MG63 (cell line): ENCODE results near the gene CTNND2. TPM values are rescaled to one million over a fixed set of nuclear protein-coding genes. Genes with fewer than 3 reads are reported as not detected.

ENCODE experiments used
- DNase-seq: peaks from one replicate; pipeline ENCODE4 v3.0.0-alpha.2; 2020
- H3K27me3 ChIP-seq: fragments of 250-450 bp; sonication (Bioruptor Pico); 2 replicates; pipeline ENCODE4 v1.5.1; 2020; ENCODE audit warnings: mild to moderate bottlenecking, moderate library complexity
- H3K36me3 ChIP-seq: fragments of 250-450 bp; sonication (Bioruptor Pico); 2 replicates; pipeline ENCODE4 v1.5.1; 2020; ENCODE audit warnings: mild to moderate bottlenecking, moderate library complexity
- H3K4me3 ChIP-seq: fragments of 250-450 bp; sonication (Bioruptor Pico); 2 replicates; pipeline ENCODE4 v1.5.1; 2020; ENCODE audit warnings: mild to moderate bottlenecking, moderate library complexity
- H3K9me3 ChIP-seq: fragments of 250-450 bp; sonication (Bioruptor Pico); 2 replicates; pipeline ENCODE4 v1.5.1; 2020; ENCODE audit warnings: mild to moderate bottlenecking, moderate library complexity
- total RNA-seq: library from RNA; depleted of rRNA; stranded (reverse); fragments of >200 nt; shearing (Covaris generic); gene quantifications from 2 replicates; pipeline ENCODE4 v1.2.3, GENCODE V29; 2014; ENCODE audit warnings: low replicate concordance

CTNND2 gene
- total RNA-seq, 1 experiment from 2014 or later: 0.13 TPM

DNA sequence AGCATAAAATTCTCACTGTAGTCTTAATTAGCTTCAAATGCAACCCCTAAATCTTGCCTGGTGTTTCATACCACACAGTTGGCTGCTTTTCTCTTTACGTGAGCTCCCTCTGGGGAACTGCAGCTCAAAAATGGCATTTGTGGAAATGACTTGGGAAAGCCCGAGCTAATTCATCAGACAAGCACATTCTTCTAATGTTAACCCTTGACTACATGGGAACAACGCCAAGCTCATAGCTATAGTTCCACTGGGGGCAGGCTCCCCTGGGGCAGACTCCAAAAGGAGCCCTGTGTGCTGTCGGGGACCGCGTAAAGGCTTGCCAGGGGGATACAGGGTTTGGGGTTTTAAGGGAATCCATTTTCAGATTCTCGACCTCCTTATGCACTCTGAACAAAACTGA is 841.8 kb downstream of the CTNND2 start:
- Histone ChIP-seq H3K9me3 (no peaks in the 10 kb centered on the region), H3K36me3 (no peaks in the 10 kb centered on the region), H3K4me3 (no peak overlapping the region), H3K27me3 (peaks cover 4% of the 10 kb centered on the region)
- no peak for DNase-seq

DNA sequence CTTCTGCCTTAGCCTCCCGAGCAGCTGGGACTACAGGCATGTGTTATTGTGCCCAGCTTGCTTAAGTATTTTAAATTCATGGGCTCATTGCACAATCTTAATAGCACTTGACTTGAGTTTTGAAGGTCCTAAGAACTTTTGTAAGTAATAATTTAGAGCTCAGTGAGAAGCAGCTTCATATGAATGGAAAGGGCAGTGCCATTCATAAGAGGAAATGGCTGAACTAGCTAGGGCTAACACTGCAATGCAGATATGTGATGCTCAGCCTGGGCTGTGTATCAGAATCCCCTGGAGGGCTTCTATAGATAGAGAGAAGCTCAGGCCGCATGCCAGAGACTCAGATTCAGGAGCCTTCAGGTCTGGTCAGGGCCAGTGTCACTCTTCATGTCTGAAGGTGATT is 847.7 kb downstream of the CTNND2 start:
- DNase-seq: no peak
- H3K9me3 ChIP-seq: no peaks in the 10 kb centered on the region
- no peaks in the 10 kb centered on the region for H3K36me3 ChIP-seq
- H3K27me3 ChIP-seq: peaks cover 9% of the 10 kb centered on the region
- no peak overlapping the region for H3K4me3 ChIP-seq

DNA sequence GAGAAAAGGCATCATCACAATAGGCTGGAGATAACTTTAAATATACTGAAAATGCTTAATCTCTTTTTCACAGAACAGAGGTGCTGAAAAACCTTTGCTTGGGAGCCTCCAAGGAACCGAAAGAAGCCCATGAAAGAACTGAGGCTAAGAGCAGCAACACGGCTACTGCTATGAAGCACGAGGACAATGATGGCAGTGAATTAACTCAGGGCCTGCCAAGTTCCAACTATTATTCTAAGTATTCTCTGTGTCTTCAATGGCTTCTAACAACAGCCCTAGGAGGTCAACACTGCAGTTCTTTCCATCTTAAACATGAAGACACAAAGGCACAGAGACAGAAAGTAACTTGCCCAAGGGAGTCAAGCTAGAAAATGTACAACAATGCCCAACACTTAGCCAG is 850.2 kb downstream of the CTNND2 start:
- H3K36me3 ChIP-seq: no peaks in the 10 kb centered on the region
- DNase-seq: no peak
- no peak overlapping the region for H3K4me3 ChIP-seq
- H3K27me3 ChIP-seq: peaks cover 5% of the 10 kb centered on the region
- H3K9me3 ChIP-seq: no peaks in the 10 kb centered on the region

DNA sequence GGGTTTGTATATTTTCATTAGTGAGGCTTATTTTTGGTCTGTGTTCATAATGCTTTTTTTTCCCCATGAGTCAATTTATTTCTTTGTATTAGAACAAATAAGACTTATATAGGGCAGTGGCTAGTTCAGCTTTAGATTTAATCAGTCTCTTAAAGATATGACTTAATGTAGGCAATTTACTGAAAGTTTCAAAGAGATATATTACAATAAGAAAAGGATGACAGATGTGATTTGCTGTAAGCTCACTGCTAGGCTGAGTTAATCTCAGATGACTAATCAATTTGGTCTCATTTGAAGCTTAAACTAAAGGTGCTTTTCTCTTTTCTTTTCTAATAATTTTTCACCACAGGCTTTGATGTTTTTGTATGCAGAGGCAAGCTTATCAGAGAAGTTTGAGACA is 851.4 kb downstream of the CTNND2 start:
- H3K27me3 ChIP-seq: peaks cover 5% of the 10 kb centered on the region
- H3K4me3 ChIP-seq: no peak overlapping the region
- DNase-seq: no peak
- no peaks in the 10 kb centered on the region for H3K36me3 ChIP-seq
- no peaks in the 10 kb centered on the region for H3K9me3 ChIP-seq

GRCh38 chr5:11050596-11051304 is 853.5 kb downstream of the CTNND2 start:
- Histone ChIP-seq H3K9me3 (no peaks in the 10 kb centered on the region), H3K4me3 (no peak overlapping the region), H3K36me3 (no peaks in the 10 kb centered on the region), H3K27me3 (peaks cover 3% of the 10 kb centered on the region; the same call in 1 of the 2 replicates)
- peak; percentile 36 for DNase-seq

DNA sequence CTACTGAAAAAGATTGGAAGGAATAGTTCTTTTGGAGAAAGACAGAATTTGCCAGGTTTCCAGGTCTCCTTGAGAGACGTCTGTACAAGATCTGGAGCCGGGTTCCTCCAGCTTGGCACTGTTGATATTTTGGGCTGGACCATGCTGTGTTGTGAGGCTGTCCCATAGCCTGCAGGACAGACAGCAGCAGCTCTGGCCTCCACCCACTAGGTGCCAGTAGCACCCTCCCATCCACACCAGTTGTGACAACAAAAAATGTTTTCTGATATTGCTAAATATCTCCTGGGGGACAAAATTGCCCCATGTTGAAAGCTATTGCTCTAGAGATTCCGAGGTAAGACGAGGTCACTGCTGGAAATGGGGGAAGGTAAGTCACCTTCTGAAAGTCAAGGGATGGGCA is 855.5 kb downstream of the CTNND2 start:
- no peaks in the 10 kb centered on the region for H3K9me3 ChIP-seq
- no peaks in the 10 kb centered on the region for H3K36me3 ChIP-seq
- H3K4me3 ChIP-seq: no peak overlapping the region
- no peak for DNase-seq
- peaks cover under 1% of the 10 kb centered on the region; the same call in 1 of the 2 replicates for H3K27me3 ChIP-seq

GRCh38 chr5:11047625-11048024 is 856.6 kb downstream of the CTNND2 start:
- no peaks in the 10 kb centered on the region for H3K9me3 ChIP-seq
- no peaks in the 10 kb centered on the region for H3K36me3 ChIP-seq
- DNase-seq: no peak
- no peaks in the 10 kb centered on the region; the same call in 1 of the 2 replicates for H3K27me3 ChIP-seq
- no peak overlapping the region for H3K4me3 ChIP-seq

- no peak for DNase-seq
- Histone ChIP-seq H3K27me3 (no peaks in the 10 kb centered on the region; the same call in 1 of the 2 replicates), H3K36me3 (no peaks in the 10 kb centered on the region), H3K9me3 (no peaks in the 10 kb centered on the region), H3K4me3 (no peak overlapping the region)
These were observed 857.2 kb downstream of the CTNND2 start for GRCh38 chr5:11047030-11047429.

DNA sequence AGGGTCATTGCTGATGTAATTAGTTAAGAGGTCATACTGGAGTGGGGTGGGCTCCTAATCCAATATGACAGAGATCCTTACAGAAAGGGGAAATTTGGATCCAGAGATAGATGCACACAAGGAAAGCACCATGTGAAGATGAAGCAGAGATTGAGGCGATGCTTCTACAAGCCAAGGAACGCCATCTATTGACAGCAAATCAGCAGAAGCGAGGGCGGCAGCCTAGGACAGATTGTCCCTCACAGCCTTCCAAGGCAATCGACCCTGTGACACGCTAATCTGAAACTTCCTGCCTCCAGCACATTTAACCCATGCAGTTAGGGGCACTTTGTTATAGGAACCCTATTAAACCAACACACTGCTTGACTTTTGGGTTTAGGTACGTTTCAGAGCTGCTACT is 858.1 kb downstream of the CTNND2 start:
- no peaks in the 10 kb centered on the region for H3K36me3 ChIP-seq
- H3K27me3 ChIP-seq: peaks cover 2% of the 10 kb centered on the region; the same call in 1 of the 2 replicates
- no peak overlapping the region for H3K4me3 ChIP-seq
- H3K9me3 ChIP-seq: no peaks in the 10 kb centered on the region
- DNase-seq: no peak

DNA sequence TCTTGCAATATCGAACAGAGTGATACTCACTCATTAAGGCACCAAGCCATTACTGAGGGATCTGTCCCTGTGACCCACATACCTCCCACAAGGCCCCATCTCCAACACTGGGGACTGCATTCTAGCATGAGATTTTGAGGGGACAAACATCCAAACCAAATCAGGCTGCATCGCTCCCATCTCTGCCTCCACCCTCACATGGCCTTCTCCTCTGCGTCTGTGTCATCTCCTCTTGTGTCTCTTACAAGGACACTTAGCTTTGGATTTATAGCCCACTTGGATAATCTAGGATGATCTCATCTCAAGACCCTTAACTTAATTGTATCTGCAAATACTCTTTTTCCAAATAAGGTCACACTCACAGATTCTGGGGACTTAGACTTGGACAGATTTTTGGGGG is 858.8 kb downstream of the CTNND2 start:
- Histone ChIP-seq H3K27me3 (peaks cover 2% of the 10 kb centered on the region; the same call in 1 of the 2 replicates), H3K4me3 (no peak overlapping the region), H3K36me3 (no peaks in the 10 kb centered on the region), H3K9me3 (no peaks in the 10 kb centered on the region)
- DNase-seq: no peak

DNA sequence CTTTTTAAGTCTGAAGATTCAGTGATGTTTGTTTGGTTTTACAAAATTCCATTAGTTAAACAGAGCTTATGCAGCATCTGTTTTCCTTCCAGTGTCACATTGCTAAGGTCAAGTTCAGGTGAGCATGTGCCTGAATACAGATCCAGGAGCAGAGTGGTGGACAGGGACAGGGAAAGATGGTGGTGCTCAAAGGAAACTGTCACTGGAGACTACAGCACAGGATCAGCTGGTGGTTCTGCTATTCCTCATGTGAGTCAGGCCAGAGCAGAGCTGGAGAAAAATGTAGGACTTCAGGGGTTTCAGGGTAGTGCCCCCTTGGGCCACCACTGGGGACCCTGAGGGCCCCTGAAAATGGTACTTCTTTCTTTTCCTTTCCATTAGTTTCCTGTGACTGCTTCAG is 859.7 kb downstream of the CTNND2 start:
- Histone ChIP-seq H3K36me3 (no peaks in the 10 kb centered on the region), H3K4me3 (no peak overlapping the region), H3K27me3 (peaks cover 4% of the 10 kb centered on the region; the same call in 1 of the 2 replicates), H3K9me3 (no peaks in the 10 kb centered on the region)
- DNase-seq: no peak

DNA sequence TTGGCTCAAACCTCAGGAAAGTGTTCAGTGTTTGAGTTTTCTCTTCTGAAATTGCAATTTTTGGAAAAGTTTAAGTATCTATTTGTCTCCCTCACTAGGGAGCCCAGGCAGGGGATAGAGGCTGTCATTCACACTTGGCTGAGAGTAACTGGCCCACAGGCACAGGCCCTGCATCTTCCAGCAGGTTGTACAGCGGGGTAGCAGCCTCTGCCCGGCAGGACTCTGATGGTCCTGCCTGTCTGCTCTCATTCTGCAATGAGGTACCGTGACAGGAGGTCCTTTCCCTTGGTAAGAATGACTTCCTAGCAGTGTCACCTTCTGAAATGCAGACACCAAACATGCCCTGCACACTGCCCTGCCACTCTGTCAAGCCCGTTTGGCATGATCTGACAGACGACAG is 860.4 kb downstream of the CTNND2 start:
- Histone ChIP-seq H3K9me3 (no peaks in the 10 kb centered on the region), H3K27me3 (peaks cover 4% of the 10 kb centered on the region; the same call in 1 of the 2 replicates), H3K36me3 (no peaks in the 10 kb centered on the region), H3K4me3 (no peak overlapping the region)
- DNase-seq: no peak

DNA sequence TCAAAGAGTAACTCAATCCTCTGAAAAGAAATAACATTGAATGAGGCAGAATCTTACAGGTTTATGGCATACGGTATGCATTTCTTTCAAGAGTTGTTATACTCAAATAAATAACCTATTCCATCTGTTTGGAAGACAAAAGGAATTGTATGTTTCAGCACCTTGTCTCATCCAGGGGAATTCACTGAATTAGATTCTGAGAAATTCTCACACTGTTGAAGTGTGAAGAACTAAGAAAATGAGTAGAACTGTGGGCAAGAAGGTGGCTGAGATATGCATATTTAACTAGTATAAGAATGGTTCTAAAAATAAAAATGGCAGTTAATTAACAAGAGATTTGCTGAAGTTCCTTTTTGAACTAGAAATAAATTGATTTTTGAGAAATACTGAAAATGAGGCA is 863.9 kb downstream of the CTNND2 start:
- peaks cover 4% of the 10 kb centered on the region; the same call in 1 of the 2 replicates for H3K27me3 ChIP-seq
- DNase-seq: no peak
- no peaks in the 10 kb centered on the region for H3K9me3 ChIP-seq
- H3K36me3 ChIP-seq: no peaks in the 10 kb centered on the region
- no peak overlapping the region for H3K4me3 ChIP-seq

DNA sequence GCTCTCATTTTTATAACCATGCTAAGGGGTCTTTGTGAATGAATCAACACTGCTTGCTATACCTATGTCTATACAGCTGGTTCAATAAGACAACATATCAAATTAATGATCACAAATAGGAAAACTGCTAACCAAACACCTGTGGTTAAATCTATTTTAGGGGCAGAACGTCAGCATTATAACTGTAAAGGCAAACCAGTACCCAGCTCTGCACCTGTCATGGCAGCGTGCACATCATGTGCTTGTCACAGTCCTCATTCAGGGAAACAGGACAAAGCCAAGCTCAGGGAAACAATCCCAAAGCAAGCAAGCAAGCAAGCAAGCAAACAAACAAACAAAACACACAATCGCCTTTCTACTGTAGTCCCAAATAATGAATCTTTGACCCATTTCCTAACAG is 865.5 kb downstream of the CTNND2 start:
- 0 out of 2 replicates have a peak, but pooled peaks cover 4% of the 10 kb centered on the region for H3K27me3 ChIP-seq
- no peak for DNase-seq
- no peak overlapping the region for H3K4me3 ChIP-seq
- no peaks in the 10 kb centered on the region for H3K36me3 ChIP-seq
- no peaks in the 10 kb centered on the region for H3K9me3 ChIP-seq

DNA sequence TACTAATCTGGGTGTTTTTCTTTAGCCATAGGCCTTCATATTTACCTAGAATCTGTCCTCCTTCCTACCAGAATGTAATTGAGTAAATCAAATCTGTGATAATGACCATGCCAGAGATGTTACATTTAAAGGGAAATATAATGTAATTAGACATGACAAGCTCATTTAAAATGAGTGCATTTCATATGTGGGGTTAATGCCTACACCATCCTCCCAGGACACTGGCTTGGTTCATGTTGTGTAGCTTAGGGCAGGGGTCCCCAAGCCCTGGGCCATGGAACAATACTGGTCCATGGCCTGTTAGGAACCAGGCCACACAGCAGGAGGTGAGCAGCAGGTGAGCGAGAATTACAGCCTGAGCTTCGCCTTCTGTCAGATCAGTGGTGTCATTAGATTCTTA is 866.3 kb downstream of the CTNND2 start:
- 0 out of 2 replicates have a peak, but pooled peaks cover 4% of the 10 kb centered on the region for H3K27me3 ChIP-seq
- DNase-seq: no peak

DNA sequence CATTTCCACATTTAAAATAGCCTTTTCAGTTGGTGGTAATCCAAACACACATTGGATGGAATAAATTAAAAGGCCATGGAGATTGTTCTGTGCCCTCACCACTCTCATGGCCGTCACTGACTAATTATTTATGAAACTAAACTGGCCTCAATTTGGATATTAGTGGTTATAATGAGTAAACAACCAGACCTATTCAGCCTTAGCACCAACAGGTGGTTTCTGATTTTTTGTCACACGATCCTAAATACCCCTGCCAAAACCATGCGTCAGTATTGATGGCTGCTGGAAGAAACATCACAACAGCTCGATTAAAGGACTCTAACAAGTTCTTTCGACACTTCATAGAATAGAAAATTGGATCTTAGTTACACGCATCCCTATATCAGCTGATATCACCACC is 867.2 kb downstream of the CTNND2 start:
- Histone ChIP-seq H3K4me3 (no peak overlapping the region), H3K36me3 (no peaks in the 10 kb centered on the region), H3K27me3 (0 out of 2 replicates have a peak, but pooled peaks cover 4% of the 10 kb centered on the region), H3K9me3 (no peaks in the 10 kb centered on the region)
- no peak for DNase-seq

More for the DNA sequence above, 866.3 kb downstream of the CTNND2 start:
- Histone ChIP-seq H3K36me3 (no peaks in the 10 kb centered on the region), H3K9me3 (no peaks in the 10 kb centered on the region), H3K4me3 (no peak overlapping the region)

- H3K27me3 ChIP-seq: no peaks in the 10 kb centered on the region
- H3K36me3 ChIP-seq: no peaks in the 10 kb centered on the region
- peaks cover 5% of the 10 kb centered on the region; the same call in 1 of the 2 replicates for H3K9me3 ChIP-seq
- DNase-seq: no peak
- H3K4me3 ChIP-seq: no peak overlapping the region
These were observed 873.6 kb downstream of the CTNND2 start for GRCh38 chr5:11030671-11031070.

GRCh38 chr5:11027660-11028059 is 876.6 kb downstream of the CTNND2 start:
- DNase-seq: no peak
- Histone ChIP-seq H3K36me3 (no peaks in the 10 kb centered on the region), H3K9me3 (peaks cover 5% of the 10 kb centered on the region; the same call in 1 of the 2 replicates), H3K4me3 (no peak overlapping the region), H3K27me3 (no peaks in the 10 kb centered on the region)
